DMS53 (cell line): ENCODE results near the gene SLC25A39.
"Not testable (repeated sequence)": the region's sequence is repeated elsewhere in the genome, so short reads cannot be mapped to it uniquely, and the experiment has no call there.

Experiments
- DNase-seq: peaks from one replicate; lab custom pipeline; 2025; lab: John Stamatoyannopoulos, UW

The SLC25A39 gene

GRCh38 chr17:44324571-44325275 lies at the start of gene SLC25A39:
TSS of gene SLC25A39 (minus strand) at chr17:44324823. CDS start at chr17:44323562, 1,261 bp downstream.
- DNase-seq: peak; percentile 99

- DNase-seq: no peak
Measured at GRCh38 chr17:44372036-44372435, 47.4 kb upstream of the SLC25A39 start.

- not testable (repeated sequence) for DNase-seq
Measured at GRCh38 chr17:44369414-44370023, 44.9 kb upstream of the SLC25A39 start.

- not testable (repeated sequence) for DNase-seq
Measured at GRCh38 chr17:44368391-44369243, 44.0 kb upstream of the SLC25A39 start.

GRCh38 chr17:44367231-44367979 lies 42.8 kb upstream of the SLC25A39 start:
- DNase-seq: no peak

- DNase-seq: not testable (repeated sequence)
Measured at GRCh38 chr17:44365051-44365450, 40.4 kb upstream of the SLC25A39 start.

- DNase-seq: peak; percentile 88
Measured at GRCh38 chr17:44363613-44364159, 39.1 kb upstream of the SLC25A39 start, which contains the start of gene FAM171A2. TSS of gene FAM171A2 (minus strand) at chr17:44363853. CDS start at chr17:44363714, 139 bp downstream.

GRCh38 chr17:44362949-44363612 lies 38.5 kb upstream of the SLC25A39 start:
- peak; percentile 50 for DNase-seq

- no peak for DNase-seq
Measured at GRCh38 chr17:44362459-44362948, 37.9 kb upstream of the SLC25A39 start.

GRCh38 chr17:44361292-44362260 lies 37.0 kb upstream of the SLC25A39 start:
- no peak for DNase-seq

GRCh38 chr17:44360826-44361225 lies 36.2 kb upstream of the SLC25A39 start:
- peak; percentile 63 for DNase-seq

GRCh38 chr17:44360144-44360533 lies 35.5 kb upstream of the SLC25A39 start:
- DNase-seq: no peak

GRCh38 chr17:44359458-44360143 lies 35.0 kb upstream of the SLC25A39 start:
- no peak for DNase-seq

- peak; percentile 66 for DNase-seq
Measured at GRCh38 chr17:44359006-44359405, 34.4 kb upstream of the SLC25A39 start.

- no peak for DNase-seq
Measured at GRCh38 chr17:44358066-44358465, 33.4 kb upstream of the SLC25A39 start.

GRCh38 chr17:44356241-44356640 lies 31.6 kb upstream of the SLC25A39 start:
- DNase-seq: peak; percentile 30

GRCh38 chr17:44355642-44356099 lies 31.0 kb upstream of the SLC25A39 start:
- DNase-seq: no peak
